MCF 10A (cell line): ENCODE measurements around the gene RUNX3. TPM values are rescaled to one million over a fixed set of nuclear protein-coding genes. Genes with fewer than 3 reads are reported as not detected.

ENCODE experiments used
- BruUV-seq: library from RNA; stranded (reverse); fragments of 400-500 nt; replicated peaks from 2 replicates; lab custom pipeline; 2021; lab: Mats Ljungman, UMichigan
- CTCF ChIA-PET: fragments of 300-600 bp; sonication (Branson Sonifier 250); formaldehyde crosslinking; extraction: SDS; loops from one replicate; lab custom pipeline; 2021; ENCODE audit warnings: antibody characterized with exemption, inconsistent platforms; lab: Yijun Ruan, JAX
- POLR2A ChIA-PET: fragments of 300-600, 350-650 bp; sonication (Branson Sonifier 250); formaldehyde crosslinking; extraction: SDS; loops from one replicate; lab custom pipeline; 2020; ENCODE audit warnings: antibody characterized with exemption, inconsistent platforms; lab: Yijun Ruan, JAX
- DNase-seq: peaks from one replicate; pipeline ENCODE4 v3.0.0-alpha.2; 2018; ENCODE audit not compliant: unreplicated experiment
- H3K27ac Mint-ChIP-seq: one replicate; pipeline ENCODE4 v1.8.0; 2022; ENCODE audit warnings: mild to moderate bottlenecking, low read depth, mixed read lengths; ENCODE audit not compliant: unreplicated experiment
- H3K27me3 Mint-ChIP-seq: one replicate; pipeline ENCODE4 v1.8.0; 2022; ENCODE audit warnings: mixed read lengths; ENCODE audit not compliant: insufficient read depth, unreplicated experiment
- H3K36me3 Mint-ChIP-seq: one replicate; pipeline ENCODE4 v1.8.0; 2022; ENCODE audit warnings: mild to moderate bottlenecking, moderate library complexity, mixed read lengths; ENCODE audit not compliant: insufficient read depth, unreplicated experiment
- H3K4me1 Mint-ChIP-seq: one replicate; pipeline ENCODE4 v1.8.0; 2022; ENCODE audit warnings: mixed read lengths; ENCODE audit not compliant: insufficient read depth, unreplicated experiment
- H3K4me3 Mint-ChIP-seq: one replicate; pipeline ENCODE4 v1.8.0; 2022; ENCODE audit warnings: mild to moderate bottlenecking, moderate library complexity, mixed read lengths; ENCODE audit not compliant: unreplicated experiment
- H3K9me3 Mint-ChIP-seq: one replicate; pipeline ENCODE4 v1.8.0; 2022; ENCODE audit warnings: mixed read lengths; ENCODE audit not compliant: unreplicated experiment
- intact Hi-C: fragments of 100-400 bp; cut with micrococcal nuclease; formaldehyde crosslinking; loops from 2 replicates; pipeline ENCODE4 v1.14.1; 2022
- total RNA-seq: library from RNA; stranded (reverse); gene quantifications from 2 replicates; pipeline ENCODE4 v1.2.3, GENCODE V29; 2022
- TF ChIP-seq, protein P1 (sequence below): fragments of 200-600 bp; IDR thresholded peaks from one replicate; pipeline ENCODE4 v1.8.0; 2022; ENCODE audit warnings: antibody characterized with exemption, mild to moderate bottlenecking; ENCODE audit not compliant: unreplicated experiment

Gene RUNX3
- total RNA-seq, 1 experiment from 2014 or later, result not detected

DNA sequence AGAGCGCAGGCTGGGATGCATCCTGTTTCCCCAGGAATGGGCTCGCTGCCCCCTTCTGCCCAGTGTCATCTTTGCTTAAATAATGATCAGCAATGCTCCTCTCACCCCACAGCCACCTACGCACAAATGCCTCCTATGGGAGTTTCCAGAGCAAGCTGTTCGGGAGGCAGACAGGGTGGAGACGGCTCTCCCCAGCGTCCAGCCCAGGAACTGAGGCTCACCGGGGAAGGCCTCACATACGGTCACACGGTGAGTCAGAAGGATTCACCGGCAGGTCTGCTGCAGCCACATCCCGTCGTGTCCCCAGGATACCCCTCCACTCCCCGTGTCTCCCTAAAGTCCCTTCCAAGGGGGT, 40.3 kb upstream of the RUNX3 start:
- POLR2A ChIA-PET, result no interaction called here
- TF ChIP-seq, protein P1, sequence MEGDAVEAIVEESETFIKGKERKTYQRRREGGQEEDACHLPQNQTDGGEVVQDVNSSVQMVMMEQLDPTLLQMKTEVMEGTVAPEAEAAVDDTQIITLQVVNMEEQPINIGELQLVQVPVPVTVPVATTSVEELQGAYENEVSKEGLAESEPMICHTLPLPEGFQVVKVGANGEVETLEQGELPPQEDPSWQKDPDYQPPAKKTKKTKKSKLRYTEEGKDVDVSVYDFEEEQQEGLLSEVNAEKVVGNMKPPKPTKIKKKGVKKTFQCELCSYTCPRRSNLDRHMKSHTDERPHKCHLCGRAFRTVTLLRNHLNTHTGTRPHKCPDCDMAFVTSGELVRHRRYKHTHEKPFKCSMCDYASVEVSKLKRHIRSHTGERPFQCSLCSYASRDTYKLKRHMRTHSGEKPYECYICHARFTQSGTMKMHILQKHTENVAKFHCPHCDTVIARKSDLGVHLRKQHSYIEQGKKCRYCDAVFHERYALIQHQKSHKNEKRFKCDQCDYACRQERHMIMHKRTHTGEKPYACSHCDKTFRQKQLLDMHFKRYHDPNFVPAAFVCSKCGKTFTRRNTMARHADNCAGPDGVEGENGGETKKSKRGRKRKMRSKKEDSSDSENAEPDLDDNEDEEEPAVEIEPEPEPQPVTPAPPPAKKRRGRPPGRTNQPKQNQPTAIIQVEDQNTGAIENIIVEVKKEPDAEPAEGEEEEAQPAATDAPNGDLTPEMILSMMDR, result no peak
- H3K4me3 Mint-ChIP-seq, result no peak overlapping the region
- intact Hi-C loops, result no loop called here
- H3K27ac Mint-ChIP-seq, result no peak overlapping the region
- peak; percentile 51 for DNase-seq
- BruUV-seq, result no TSS peak
- peaks cover 5% of the 10 kb centered on the region for H3K36me3 Mint-ChIP-seq
- H3K27me3 Mint-ChIP-seq, result no peaks in the 10 kb centered on the region
- H3K4me1 Mint-ChIP-seq, result peaks cover 21% of the 10 kb centered on the region
- peaks cover 12% of the 10 kb centered on the region for H3K9me3 Mint-ChIP-seq
- CTCF ChIA-PET, result interaction anchor here (0.7 to 1.2 kb wide), 2 partner anchors 38 to 959 kb away, joined by 3 read pairs; no protein-coding TSS in a partner anchor

DNA sequence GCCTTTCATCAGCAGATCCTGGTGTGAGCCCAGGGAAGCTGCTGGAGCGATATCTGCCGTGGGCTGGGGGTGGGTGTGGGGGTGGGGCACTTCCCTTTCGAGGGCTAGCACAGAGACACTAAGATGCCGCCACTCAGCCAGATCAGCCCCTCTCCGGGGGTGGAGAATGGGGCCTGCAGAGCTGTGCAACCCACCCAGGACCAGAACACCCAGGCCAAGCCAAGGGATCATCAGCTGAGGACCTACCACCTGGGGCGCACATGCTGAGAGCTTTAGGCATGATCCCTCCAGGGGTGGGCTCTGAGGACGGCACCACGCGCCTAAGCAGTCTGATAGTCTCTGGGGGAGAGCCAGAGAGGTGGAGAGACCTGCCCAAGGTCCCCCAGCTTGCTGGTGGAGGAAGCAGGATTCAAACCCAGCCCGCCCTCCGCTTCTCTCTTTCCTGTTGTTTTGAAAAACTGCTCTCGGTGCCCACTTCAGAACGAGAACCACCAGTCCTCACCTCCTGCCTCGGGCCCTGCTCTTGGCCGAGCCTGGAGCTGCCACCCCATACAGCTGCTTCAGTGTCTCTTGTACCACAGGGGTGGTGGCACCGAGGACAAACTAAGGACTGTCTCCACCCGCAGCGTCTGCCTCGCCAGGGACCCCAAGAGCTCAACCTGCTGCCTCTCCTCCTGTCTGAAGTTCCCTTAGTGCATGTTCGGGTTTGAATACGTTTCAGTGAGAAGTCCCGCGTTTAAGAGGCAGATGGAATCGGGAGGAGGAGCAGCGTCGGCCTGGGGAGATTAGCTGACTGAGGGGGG, 39.7 kb upstream of the RUNX3 start:
- Mint-ChIP-seq H3K4me3 (no peak overlapping the region), H3K27me3 (no peaks in the 10 kb centered on the region), H3K4me1 (peaks cover 21% of the 10 kb centered on the region), H3K27ac (no peak overlapping the region), H3K36me3 (peaks cover 5% of the 10 kb centered on the region), H3K9me3 (peaks cover 6% of the 10 kb centered on the region)
- BruUV-seq, result no TSS peak
- CTCF ChIA-PET, result interaction anchor here (0.7 kb wide), 1 partner anchor 958 kb away, joined by 3 read pairs; no protein-coding TSS in a partner anchor
- intact Hi-C loops, result no loop called here
- POLR2A ChIA-PET, result interaction anchor here (1.5 kb wide), 1 partner anchor 10 kb away, joined by 3 read pairs; no protein-coding TSS in a partner anchor
- no peak for DNase-seq
- TF ChIP-seq, protein P1, result no peak

DNA sequence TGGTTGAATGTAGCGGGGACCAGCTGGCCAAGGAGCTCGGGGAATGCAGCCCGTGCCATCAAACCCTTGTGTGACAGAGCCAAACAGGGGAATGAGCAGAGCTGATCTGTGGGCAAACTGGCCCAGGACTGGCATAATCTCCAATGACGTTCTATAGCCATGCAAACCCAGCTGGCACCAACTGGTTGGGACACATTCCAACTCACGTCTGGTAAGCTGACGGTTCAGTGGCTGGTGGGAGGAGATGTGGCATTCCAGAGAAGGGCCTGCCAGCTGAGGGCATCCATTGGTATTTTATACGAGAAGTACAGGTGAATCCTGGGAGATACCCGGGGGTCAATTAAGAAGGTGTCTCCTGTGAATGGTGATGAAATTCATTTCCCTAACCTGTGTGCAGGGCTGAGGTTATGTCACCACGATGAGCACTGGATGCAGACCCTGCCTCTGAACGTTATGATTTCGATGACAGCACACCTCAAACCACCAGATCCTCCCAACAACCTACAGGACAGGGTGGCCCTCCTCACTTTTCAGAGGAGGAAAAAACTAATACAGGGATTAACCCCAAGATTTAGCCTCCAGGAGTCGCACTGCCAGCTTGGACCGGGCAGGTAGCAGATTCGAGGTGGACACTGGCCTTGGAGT, 39.0 kb upstream of the RUNX3 start:
- peaks cover 5% of the 10 kb centered on the region for H3K36me3 Mint-ChIP-seq
- ChIA-PET POLR2A (interaction anchor here (1.5 kb wide), 1 partner anchor 11 kb away, joined by 3 read pairs; no protein-coding TSS in a partner anchor), CTCF (no interaction called here)
- intact Hi-C loops, result no loop called here
- no peaks in the 10 kb centered on the region for H3K9me3 Mint-ChIP-seq
- H3K4me1 Mint-ChIP-seq, result peaks cover 21% of the 10 kb centered on the region
- no peaks in the 10 kb centered on the region for H3K27me3 Mint-ChIP-seq
- H3K4me3 Mint-ChIP-seq, result no peak overlapping the region
- no peak overlapping the region for H3K27ac Mint-ChIP-seq
- no peak for DNase-seq
- TF ChIP-seq, protein P1, result no peak
- BruUV-seq, result no TSS peak

DNA sequence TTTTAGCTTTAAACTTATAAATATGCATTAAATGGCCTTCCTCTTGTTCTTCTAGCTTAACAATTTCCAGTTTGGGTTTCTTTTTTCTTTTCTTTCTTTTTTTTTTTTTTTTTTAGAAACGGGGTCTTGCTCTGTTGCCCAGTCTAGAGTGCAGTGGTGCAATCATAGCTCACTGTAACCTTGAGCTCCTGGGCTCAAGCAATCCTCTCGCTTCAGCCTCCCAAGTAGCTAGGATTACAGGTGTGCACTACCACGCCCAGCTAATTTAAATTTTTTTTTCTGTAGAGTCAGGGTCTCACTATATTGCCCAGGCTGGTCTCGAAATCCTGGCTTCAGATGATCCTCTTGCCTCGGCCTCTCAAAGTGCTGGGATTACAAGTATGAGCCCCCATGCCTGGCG, 37.9 kb upstream of the RUNX3 start:
- ChIA-PET POLR2A (no interaction called here), CTCF (no interaction called here)
- intact Hi-C loops, result no loop called here
- no peaks in the 10 kb centered on the region for H3K27me3 Mint-ChIP-seq
- H3K4me3 Mint-ChIP-seq, result no peak overlapping the region
- no peak overlapping the region for H3K27ac Mint-ChIP-seq
- BruUV-seq, result no TSS peak
- peaks cover 21% of the 10 kb centered on the region for H3K4me1 Mint-ChIP-seq
- no peaks in the 10 kb centered on the region for H3K9me3 Mint-ChIP-seq
- peaks cover 5% of the 10 kb centered on the region for H3K36me3 Mint-ChIP-seq
- TF ChIP-seq, protein P1, result no peak
- no peak for DNase-seq
